H9 (cell line): ENCODE measurements around the gene ATG5. TPM values are rescaled to one million over a fixed set of nuclear protein-coding genes. Genes with fewer than 3 reads are reported as not detected.

Experiments
- DNase-seq: peaks from one replicate; pipeline ENCODE4 v3.0.0-alpha.2; 2017
- H2AFZ ChIP-seq: one replicate; pipeline ENCODE4 v1.6.1; 2013; ENCODE audit warnings: mild to moderate bottlenecking, low read length, control low read depth, moderate library complexity
- H2AK5ac ChIP-seq: 2 replicates; pipeline ENCODE4 v1.6.1; 2013; ENCODE audit warnings: low read length, control low read depth, mixed read lengths; ENCODE audit not compliant: insufficient read length
- H2BK120ac ChIP-seq: one replicate; pipeline ENCODE4 v1.6.1; 2013; ENCODE audit warnings: low read depth, mild to moderate bottlenecking, low read length, control low read depth, inconsistent platforms; ENCODE audit not compliant: poor library complexity, severe bottlenecking
- H2BK12ac ChIP-seq: 2 replicates; pipeline ENCODE4 v1.6.1; 2013; ENCODE audit warnings: low read length, control low read depth, mixed read lengths, low read depth; ENCODE audit not compliant: insufficient read length
- H2BK15ac ChIP-seq: 2 replicates; pipeline ENCODE4 v1.6.1; 2013; ENCODE audit warnings: low read depth, low read length, control low read depth
- H2BK20ac ChIP-seq: one replicate; pipeline ENCODE4 v1.6.1; 2013; ENCODE audit warnings: low read depth, mild to moderate bottlenecking, low read length, control low read depth, inconsistent platforms; ENCODE audit not compliant: poor library complexity, severe bottlenecking
- H2BK5ac ChIP-seq: 2 replicates; pipeline ENCODE4 v1.6.1; 2013; ENCODE audit warnings: low read length, control low read depth, mixed read lengths; ENCODE audit not compliant: insufficient read length
- H3K14ac ChIP-seq: 2 replicates; pipeline ENCODE4 v1.6.1; 2013; ENCODE audit warnings: low read length, control low read depth; ENCODE audit not compliant: insufficient read depth
- H3K18ac ChIP-seq: 2 replicates; pipeline ENCODE4 v1.6.1; 2013; ENCODE audit warnings: low read depth, mild to moderate bottlenecking, mixed read lengths, low read length, control low read depth; ENCODE audit not compliant: insufficient read length
- H3K23ac ChIP-seq: 2 replicates; pipeline ENCODE4 v1.6.1; 2013; ENCODE audit warnings: low read length, control low read depth, mixed read lengths, low read depth; ENCODE audit not compliant: insufficient read length
- H3K23me2 ChIP-seq: 2 replicates; pipeline ENCODE4 v1.6.1; 2013; ENCODE audit warnings: low read depth, mild to moderate bottlenecking, mixed read lengths, low read length, control low read depth; ENCODE audit not compliant: insufficient read length, poor library complexity, severe bottlenecking
- H3K27ac ChIP-seq: 2 replicates; pipeline ENCODE4 v1.5.1; 2013; ENCODE audit warnings: low read length, control low read depth, mixed read lengths, low read depth; ENCODE audit not compliant: insufficient read length
- H3K27me3 ChIP-seq: 2 replicates; pipeline ENCODE4 v1.6.1; 2013; ENCODE audit warnings: low read length, control low read depth, inconsistent platforms; ENCODE audit not compliant: insufficient read depth
- H3K4ac ChIP-seq: 2 replicates; pipeline ENCODE4 v1.6.1; 2013; ENCODE audit warnings: low read depth, mild to moderate bottlenecking, control low read depth, inconsistent platforms, low read length, moderate library complexity
- H3K4me1 ChIP-seq: 2 replicates; pipeline ENCODE4 v1.6.1; 2013; ENCODE audit warnings: low read length, control low read depth, inconsistent platforms; ENCODE audit not compliant: insufficient read depth
- H3K4me2 ChIP-seq: 2 replicates; pipeline ENCODE4 v1.6.1; 2013; ENCODE audit warnings: low read length, control low read depth, mixed read lengths; ENCODE audit not compliant: insufficient read length, insufficient read depth
- H3K56ac ChIP-seq: 2 replicates; pipeline ENCODE4 v1.6.1; 2013; ENCODE audit warnings: low read depth, mild to moderate bottlenecking, mixed read lengths, low read length, control low read depth; ENCODE audit not compliant: insufficient read length
- H3K79me1 ChIP-seq: 2 replicates; pipeline ENCODE4 v1.6.1; 2013; ENCODE audit warnings: low read depth, mild to moderate bottlenecking, moderate library complexity, low read length, control low read depth, inconsistent platforms; ENCODE audit not compliant: insufficient read depth, poor library complexity, severe bottlenecking
- H3K79me2 ChIP-seq: 2 replicates; pipeline ENCODE4 v1.6.1; 2013; ENCODE audit warnings: low read length, control low read depth, inconsistent platforms; ENCODE audit not compliant: insufficient read depth
- H3K9ac ChIP-seq: 2 replicates; pipeline ENCODE4 v1.6.1; 2013; ENCODE audit warnings: low read length, control low read depth, mixed read lengths; ENCODE audit not compliant: insufficient read length; ENCODE audit errors: extremely low read depth
- H3K9me3 ChIP-seq: one replicate; pipeline ENCODE4 v1.6.1; 2013; ENCODE audit warnings: low read depth, low read length, inconsistent platforms; ENCODE audit not compliant: control insufficient read depth
- H3T11ph ChIP-seq: one replicate; pipeline ENCODE4 v1.6.1; 2013; ENCODE audit warnings: mild to moderate bottlenecking, low read length, control low read depth, inconsistent platforms
- H4K20me1 ChIP-seq: one replicate; pipeline ENCODE4 v1.6.1; 2013; ENCODE audit not compliant: control insufficient read depth, insufficient read length, insufficient read depth
- H4K5ac ChIP-seq: 2 replicates; pipeline ENCODE4 v1.6.1; 2013; ENCODE audit warnings: low read depth, mild to moderate bottlenecking, mixed read lengths, low read length, control low read depth; ENCODE audit not compliant: insufficient read length
- H4K8ac ChIP-seq: replicated peaks from 2 replicates; pipeline ENCODE4 v1.6.1; 2013; ENCODE audit warnings: low read length, control low read depth, mixed read lengths, low read depth; ENCODE audit not compliant: insufficient read length
- H4K91ac ChIP-seq: 2 replicates; pipeline ENCODE4 v1.6.1; 2013; ENCODE audit warnings: low read depth, mild to moderate bottlenecking, moderate library complexity, mixed read lengths, low read length, control low read depth; ENCODE audit not compliant: insufficient read length
- H3K27ac Mint-ChIP-seq, 3 experiments: 2 replicates in 2 of 3; 3 replicates in 1 of 3; pipeline ENCODE4 v1.8.0; 2020 to 2021; ENCODE audit warnings: mixed read lengths in 3 of 3, mild to moderate bottlenecking in 1 of 3, moderate library complexity in 1 of 3
- H3K27me3 Mint-ChIP-seq: 2 replicates; pipeline ENCODE4 v1.8.0; 2021; ENCODE audit warnings: low read depth, mild to moderate bottlenecking, moderate library complexity, mixed read lengths
- H3K36me3 Mint-ChIP-seq, 3 experiments: 2 replicates in 2 of 3; 3 replicates in 1 of 3; pipeline ENCODE4 v1.8.0; 2020 to 2021; ENCODE audit warnings: low read depth in 3 of 3, mixed read lengths in 3 of 3; ENCODE audit not compliant: insufficient read depth in 1 of 3
- H3K4me1 Mint-ChIP-seq, 2 experiments: 2 replicates each; pipeline ENCODE4 v1.8.0; 2020; ENCODE audit warnings: mixed read lengths in 2 of 2
- H3K4me3 Mint-ChIP-seq, 2 experiments: 2 replicates in 1 of 2; 3 replicates in 1 of 2; pipeline ENCODE4 v1.8.0; 2020 to 2021; ENCODE audit warnings: mild to moderate bottlenecking in 2 of 2, mixed read lengths in 2 of 2, moderate library complexity in 1 of 2
- H3K9me3 Mint-ChIP-seq, 2 experiments: 2 replicates in 1 of 2; 3 replicates in 1 of 2; pipeline ENCODE4 v1.8.0; 2020; ENCODE audit warnings: mild to moderate bottlenecking in 2 of 2, mixed read lengths in 2 of 2, moderate library complexity in 1 of 2
- CTCF ChIP-seq: fragments of 200-600 bp; sonication (generic); conservative IDR thresholded peaks from 3 replicates; pipeline ENCODE4 v1.8.0; 2021; ENCODE audit warnings: antibody characterized with exemption, mild to moderate bottlenecking
- WGBS: extraction: QIAGEN DNeasy Blood & Tissue Kit; methylation state at CpG from one replicate; pipeline ENCODE4 v1.1.7; 2013; ENCODE audit warnings: missing lambda C conversion rate, low lambda C conversion rate, mixed read lengths; ENCODE audit not compliant: insufficient read length; ENCODE audit errors: extremely low coverage; 5-methylcytosine and 5-hydroxymethylcytosine counted together
- total RNA-seq: library from RNA; stranded (reverse); gene quantifications from 2 replicates; pipeline ENCODE4 v1.2.1, GENCODE V29; 2021

The ATG5 gene
- total RNA-seq, 1 experiment from 2014 or later: 36.7 TPM

- Histone ChIP-seq H3K4ac (no peak overlapping the region), H3K14ac (no peak overlapping the region), H3K4me1 (no peaks in the 10 kb centered on the region), H3K9me3 (no peaks in the 10 kb centered on the region), H3K18ac (no peak overlapping the region), H3K56ac (no peak overlapping the region), H4K5ac (no peak overlapping the region), H4K20me1 (no peaks in the 10 kb centered on the region), H4K91ac (no peak overlapping the region), H3K27me3 (no peaks in the 10 kb centered on the region), H2BK12ac (no peak overlapping the region), H3K27ac (no peak overlapping the region), H2BK15ac (no peak overlapping the region), H3K23ac (no peak overlapping the region), H4K8ac (no peak overlapping the region), H2BK5ac (no peak overlapping the region), H3K23me2 (no peaks in the 10 kb centered on the region), H3T11ph (no peak overlapping the region), H3K9ac (no peak overlapping the region), H2BK120ac (no peak overlapping the region), H3K4me2 (no peak overlapping the region), H3K79me2 (no peaks in the 10 kb centered on the region), H3K79me1 (peaks cover 4% of the 10 kb centered on the region), H2AK5ac (no peak overlapping the region), H2BK20ac (no peak overlapping the region), H2AFZ (no peak overlapping the region)
- no CpG with 5 or more reads among the region's 4 CpGs for WGBS
- TF ChIP-seq CTCF: no peak
- H3K27me3 Mint-ChIP-seq: no peaks in the 10 kb centered on the region
- no peak for DNase-seq
- no peak overlapping the region for H3K4me3 Mint-ChIP-seq
- H3K9me3 Mint-ChIP-seq: no peaks in the 10 kb centered on the region
- peaks cover 4 to 6% of the 10 kb centered on the region in 2 experiments; a peak in 3 of 4 replicates for H3K4me1 Mint-ChIP-seq
- H3K27ac Mint-ChIP-seq: peak overlapping the region in 1 of 3 experiments; percentile 52; a peak in 1 of 7 replicates
- H3K36me3 Mint-ChIP-seq: peaks cover 0 to 14% (median 9%) of the 10 kb centered on the region in 3 experiments; a peak in 4 of 7 replicates
These were observed 74.6 kb downstream of the ATG5 start for GRCh38 chr6:106250953-106251352.
